Dedifferentiated amniotic fluid mesenchymal stem cell (primary cell): ENCODE data around the gene HMX1.

Experiments used
- DNase-seq: peaks from one replicate; pipeline ENCODE4 v3.0.0-alpha.2; 2016; ENCODE audit errors: extremely low spot score

Gene HMX1

GRCh38 chr4:8868321-8869001, 3.2 kb downstream of the HMX1 start:
- DNase-seq: no peak

- no peak for DNase-seq
Measured at GRCh38 chr4:8867624-8868320, 3.9 kb downstream of the HMX1 start.

GRCh38 chr4:8866828-8867623, 4.6 kb downstream of the HMX1 start:
- DNase-seq: no peak

GRCh38 chr4:8866421-8866820, 5.2 kb downstream of the HMX1 start:
- DNase-seq: no peak

GRCh38 chr4:8865681-8866310, 5.8 kb downstream of the HMX1 start:
- DNase-seq: no peak

- no peak for DNase-seq
Measured at GRCh38 chr4:8864912-8865680, 6.5 kb downstream of the HMX1 start.

DNA sequence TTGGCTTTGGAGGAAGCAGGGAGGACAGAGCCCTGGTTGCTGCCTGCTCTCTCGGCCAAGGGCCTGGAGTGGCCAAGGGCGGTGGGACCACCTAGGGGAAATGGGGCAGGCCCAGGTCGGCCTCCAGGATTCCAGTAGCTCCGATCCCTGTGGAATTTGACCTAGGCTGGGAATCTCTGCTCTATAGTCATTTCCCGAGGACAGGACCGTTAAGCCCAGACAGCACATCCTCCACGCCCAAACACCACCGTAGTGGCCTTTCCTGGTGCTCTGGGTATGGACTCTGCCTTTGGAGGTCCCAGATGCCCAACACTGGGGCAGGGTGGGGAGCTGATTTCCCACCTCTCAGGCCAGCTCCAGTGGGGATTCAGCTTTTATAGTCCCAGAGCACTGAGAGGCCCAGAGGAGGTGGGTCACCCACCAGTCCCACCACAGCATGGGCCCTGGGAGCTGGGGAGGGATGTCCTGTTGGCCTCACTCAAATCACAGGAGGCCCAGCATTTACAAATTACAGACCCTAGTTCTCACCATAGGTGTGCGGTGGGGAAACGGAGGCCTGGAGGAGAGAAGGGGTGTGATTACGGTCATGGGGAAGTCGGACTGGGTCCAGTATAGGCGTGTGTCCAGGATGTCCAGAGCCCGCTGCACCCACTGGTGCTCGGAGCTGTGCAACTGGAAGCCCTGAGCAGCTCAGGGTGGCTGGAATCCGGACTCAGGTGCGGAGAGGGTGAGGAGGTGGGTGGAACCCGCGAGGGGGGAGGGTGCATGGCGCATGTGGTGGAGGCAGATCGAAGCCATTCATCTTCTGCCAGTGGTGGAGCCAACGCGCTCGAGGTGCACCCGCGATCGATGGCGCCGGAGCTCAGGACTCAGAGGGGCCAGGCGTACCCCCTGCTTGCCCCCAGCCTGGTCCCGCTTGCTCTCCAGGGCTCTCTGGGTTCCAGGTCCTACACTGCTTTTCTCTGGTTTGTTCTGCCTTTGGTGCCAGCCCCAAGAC, 7.7 kb downstream of the HMX1 start:
- DNase-seq: no peak

GRCh38 chr4:8862800-8863685, 8.6 kb downstream of the HMX1 start:
- DNase-seq: no peak

GRCh38 chr4:8862334-8862733, 9.3 kb downstream of the HMX1 start:
- no peak for DNase-seq

GRCh38 chr4:8861576-8862295, 9.9 kb downstream of the HMX1 start:
- no peak for DNase-seq

DNA sequence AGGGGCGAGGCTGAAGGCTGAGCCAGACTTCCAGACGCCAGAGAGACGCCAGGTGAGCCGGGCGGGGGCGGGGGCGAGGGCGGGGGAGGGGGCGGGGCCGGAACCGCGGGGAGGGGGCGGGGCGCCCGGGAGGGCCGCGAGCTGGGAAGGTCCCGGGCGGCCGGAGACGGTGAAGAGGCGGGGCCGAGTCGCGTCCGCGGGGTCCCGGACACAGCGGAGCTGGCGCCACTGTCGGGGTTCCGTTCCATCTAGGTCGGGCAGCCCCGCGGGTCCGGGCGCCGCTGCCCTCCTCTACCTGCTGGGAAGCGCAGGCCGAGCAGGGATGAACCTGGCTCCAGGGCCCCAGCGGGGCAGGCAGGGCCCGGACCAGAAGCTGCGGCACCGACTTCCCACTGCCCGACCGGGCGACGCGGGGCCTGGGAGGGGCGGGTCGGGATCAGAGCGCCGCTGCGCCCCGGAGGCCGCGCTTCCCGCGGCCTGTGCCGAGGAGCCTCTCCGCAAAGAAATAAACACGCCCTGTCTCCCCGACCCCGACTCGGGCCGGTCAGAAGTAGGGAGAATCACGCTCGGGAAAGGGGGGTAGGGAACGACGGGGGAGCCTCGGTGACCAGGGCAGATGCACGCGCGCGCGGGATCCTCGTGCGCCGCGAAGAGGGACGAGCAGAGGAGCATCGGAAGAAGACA, 10.6 kb downstream of the HMX1 start:
- no peak for DNase-seq

DNA sequence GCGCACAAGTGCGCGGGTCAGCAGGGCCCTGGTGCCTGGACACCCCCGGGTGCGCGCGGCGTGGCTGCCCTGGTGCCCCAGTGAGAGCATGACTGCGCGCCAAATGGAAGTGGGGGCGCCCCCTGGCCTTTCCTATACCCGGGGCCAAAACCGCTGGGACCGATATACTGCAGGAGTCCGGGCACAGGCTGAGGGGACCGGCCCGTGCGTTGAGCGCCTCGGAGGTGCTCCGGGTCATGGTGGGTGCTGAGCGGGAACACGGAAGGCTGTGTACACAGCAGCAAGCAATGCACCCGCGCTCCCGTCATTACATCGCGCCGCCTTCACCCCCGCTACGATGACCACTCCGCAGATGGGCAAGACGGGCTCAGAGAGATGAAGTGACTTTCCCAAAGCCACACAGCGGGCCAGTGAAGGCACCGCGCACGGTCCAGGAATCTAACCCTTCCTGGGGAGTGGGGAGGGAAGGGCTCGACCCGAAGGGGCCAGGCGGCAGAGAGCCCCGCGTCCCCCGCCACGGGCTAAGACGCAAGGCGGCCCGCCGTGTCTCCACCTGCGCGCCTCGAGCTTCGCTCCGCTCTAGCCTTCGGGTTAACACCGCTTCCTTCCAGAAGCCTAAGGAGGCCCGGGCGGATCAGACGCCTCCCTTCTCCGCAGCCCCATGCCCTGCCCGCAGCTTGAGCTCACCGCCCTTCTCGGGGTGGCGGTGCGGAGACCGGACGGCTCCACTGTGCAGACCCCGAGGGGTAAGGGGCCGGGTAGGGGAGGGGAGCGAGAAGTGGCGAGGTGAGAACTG, 11.3 kb downstream of the HMX1 start:
- DNase-seq: no peak

GRCh38 chr4:8859550-8860095, 12.0 kb downstream of the HMX1 start:
- no peak for DNase-seq

DNA sequence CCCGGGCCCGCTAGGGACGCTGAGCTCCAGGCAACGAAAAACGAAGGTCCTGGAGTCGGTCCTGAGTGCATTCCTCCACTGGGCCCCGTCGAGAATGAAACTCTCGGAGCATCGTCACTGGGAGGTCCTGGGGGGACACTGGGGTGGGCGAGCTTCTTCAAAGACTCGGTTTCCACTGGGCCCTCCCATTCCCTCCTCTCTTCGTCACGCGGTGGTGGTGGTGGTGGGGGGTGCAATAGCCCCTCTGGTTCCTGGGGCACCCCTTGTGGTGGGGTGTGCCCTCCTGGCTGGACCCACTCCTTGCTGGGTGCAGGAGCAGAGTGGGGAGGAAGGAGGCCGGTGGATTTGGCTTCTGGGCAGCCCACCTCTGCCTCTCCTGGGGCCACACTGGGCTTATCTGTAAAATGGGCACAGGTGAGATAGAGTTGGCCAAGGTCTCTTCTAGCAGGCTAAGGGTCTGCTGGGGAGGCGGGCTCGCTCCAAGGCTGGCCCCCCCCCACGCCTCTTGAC, 12.9 kb downstream of the HMX1 start:
- DNase-seq: no peak

DNA sequence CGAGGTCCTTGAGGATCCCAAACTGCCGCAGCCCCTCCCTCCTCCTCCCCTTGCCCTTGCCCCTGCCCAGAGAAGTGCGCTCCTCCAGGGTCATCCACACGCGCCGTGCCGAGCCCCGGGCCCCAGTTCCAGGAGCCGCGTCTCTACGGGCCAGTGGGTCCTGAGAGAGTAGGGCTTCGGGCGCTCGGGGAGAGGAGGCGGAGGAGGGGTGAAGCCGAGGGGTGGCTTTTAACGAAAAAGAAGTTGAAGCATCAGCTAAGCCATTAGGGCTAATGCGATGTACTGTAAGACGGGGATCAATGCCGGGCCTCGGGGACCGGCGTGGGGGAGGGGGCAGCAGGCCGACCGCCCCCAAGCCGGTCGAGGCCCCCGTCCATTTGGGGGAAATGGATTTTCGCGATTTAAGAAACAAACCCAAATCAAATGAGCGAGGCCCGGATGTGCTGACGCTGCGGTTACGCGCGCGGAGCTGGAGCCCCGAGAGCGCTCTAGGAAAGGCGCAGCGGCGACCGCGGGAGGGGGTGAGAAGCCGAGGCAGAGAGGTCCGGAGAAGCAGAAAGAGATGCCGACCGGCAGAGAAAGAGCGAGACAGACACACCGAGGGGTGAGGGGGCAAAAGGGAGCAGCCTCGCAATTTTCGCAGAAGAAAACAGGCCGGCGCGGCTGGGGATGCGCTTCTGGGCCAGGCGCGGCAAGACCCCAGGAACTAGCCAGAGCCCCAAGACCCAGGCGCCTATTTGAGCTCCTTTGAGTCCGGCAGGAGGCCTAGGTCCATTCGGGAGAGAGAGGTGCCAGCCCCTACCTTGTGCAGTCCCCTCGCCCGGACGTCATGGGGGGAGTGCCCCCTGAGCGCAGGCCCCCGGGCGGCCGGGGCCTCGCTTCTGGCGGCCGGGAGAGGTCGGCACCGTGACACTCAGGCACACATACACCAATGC, 13.6 kb downstream of the HMX1 start:
- no peak for DNase-seq
